Muscle layer of colon (tissue), 2 donors: ENCODE data around the gene GNAI2.
A peak's percentile ranks its signal among the peaks of the same experiment; 100 is the strongest.
"Not testable (repeated sequence)": the region's sequence is repeated elsewhere in the genome, so short reads cannot be mapped to it uniquely, and the experiment has no call there.

Experiments
- H3K27ac ChIP-seq: one replicate; pipeline ENCODE4 v1.7.0; 2013; ENCODE audit warnings: low read depth, mild to moderate bottlenecking, low read length, moderate library complexity
- H3K27me3 ChIP-seq, 2 donors: one replicate each; pipeline ENCODE4 v1.7.0; 2013; ENCODE audit warnings: low read length in 2 of 2, mild to moderate bottlenecking in 2 of 2; ENCODE audit not compliant: insufficient read depth in 2 of 2, control insufficient read depth in 1 of 2
- H3K36me3 ChIP-seq: one replicate; pipeline ENCODE4 v1.7.0; 2013; ENCODE audit warnings: mild to moderate bottlenecking, low read length; ENCODE audit not compliant: insufficient read depth
- H3K4me1 ChIP-seq: one replicate; pipeline ENCODE4 v1.7.0; 2013; ENCODE audit warnings: mild to moderate bottlenecking, low read length; ENCODE audit not compliant: insufficient read depth
- H3K4me3 ChIP-seq, 2 donors: one replicate each; pipeline ENCODE4 v1.7.0; 2013; ENCODE audit warnings: low read length in 2 of 2, low read depth in 1 of 2, mild to moderate bottlenecking in 1 of 2, moderate library complexity in 1 of 2
- H3K9ac ChIP-seq: one replicate; pipeline ENCODE4 v1.7.0; 2013; ENCODE audit warnings: low read length
- H3K9me3 ChIP-seq: one replicate; pipeline ENCODE4 v1.7.0; 2013; ENCODE audit warnings: mild to moderate bottlenecking, low read length
- donor health status: abdominal sarcoma.
- donor health status: Adenocarcinoma of cecum.

GNAI2 gene

GRCh38 chr3:50241163-50241562 lies 5.2 kb downstream of the GNAI2 start:
- H3K4me1 ChIP-seq = peaks cover 72% of the 10 kb centered on the region
- H3K9me3 ChIP-seq = no peaks in the 10 kb centered on the region
- H3K36me3 ChIP-seq = peaks cover 4% of the 10 kb centered on the region
- no peaks in the 10 kb centered on the region for H3K27me3 ChIP-seq
- H3K9ac ChIP-seq = no peak overlapping the region
- peak overlapping the region; percentile 14 for H3K27ac ChIP-seq
- H3K4me3 ChIP-seq = no peak overlapping the region

- H3K27ac ChIP-seq = peak overlapping the region; percentile 50
- H3K4me1 ChIP-seq = peaks cover 79% of the 10 kb centered on the region
- H3K27me3 ChIP-seq = no peaks in the 10 kb centered on the region
- no peaks in the 10 kb centered on the region for H3K9me3 ChIP-seq
- H3K36me3 ChIP-seq = peaks cover 4% of the 10 kb centered on the region
- H3K9ac ChIP-seq = no peak overlapping the region
- peak overlapping the region in 1 of 2 donors; percentile 25 for H3K4me3 ChIP-seq
Observed at GRCh38 chr3:50241713-50242380, 5.8 kb downstream of the GNAI2 start.

GRCh38 chr3:50242381-50242770 lies 6.4 kb downstream of the GNAI2 start:
- Histone ChIP-seq H3K27ac (peak overlapping the region; percentile 50), H3K4me1 (peaks cover 84% of the 10 kb centered on the region), H3K9me3 (no peaks in the 10 kb centered on the region), H3K4me3 (no peak overlapping the region), H3K36me3 (peaks cover 7% of the 10 kb centered on the region), H3K9ac (no peak overlapping the region), H3K27me3 (no peaks in the 10 kb centered on the region)

GRCh38 chr3:50242851-50243542 lies 7.0 kb downstream of the GNAI2 start:
- no peaks in the 10 kb centered on the region for H3K9me3 ChIP-seq
- H3K4me3 ChIP-seq = peak overlapping the region in 1 of 2 donors; percentile 31
- peaks cover 87% of the 10 kb centered on the region for H3K4me1 ChIP-seq
- H3K27ac ChIP-seq = peak overlapping the region; percentile 59
- H3K36me3 ChIP-seq = peaks cover 13% of the 10 kb centered on the region
- no peaks in the 10 kb centered on the region for H3K27me3 ChIP-seq
- peak overlapping the region; percentile 11 for H3K9ac ChIP-seq

- peaks cover 13% of the 10 kb centered on the region for H3K36me3 ChIP-seq
- H3K27ac ChIP-seq = peak overlapping the region; percentile 59
- no peaks in the 10 kb centered on the region for H3K9me3 ChIP-seq
- no peak overlapping the region for H3K4me3 ChIP-seq
- H3K9ac ChIP-seq = peak overlapping the region; percentile 11
- no peaks in the 10 kb centered on the region for H3K27me3 ChIP-seq
- peaks cover 87% of the 10 kb centered on the region for H3K4me1 ChIP-seq
Observed at GRCh38 chr3:50243543-50243895, 7.5 kb downstream of the GNAI2 start.

- H3K36me3 ChIP-seq, H3K27me3 ChIP-seq, H3K9me3 ChIP-seq, H3K9ac ChIP-seq, H3K27ac ChIP-seq, H3K4me3 ChIP-seq: not testable (repeated sequence)
- peaks cover 87% of the 10 kb centered on the region for H3K4me1 ChIP-seq
Observed at GRCh38 chr3:50244813-50245212, 8.8 kb downstream of the GNAI2 start.

GRCh38 chr3:50245251-50245745 lies 9.3 kb downstream of the GNAI2 start:
- Histone ChIP-seq H3K4me3 (peak overlapping the region in 1 of 2 donors; percentile 54), H3K9me3 (no peaks in the 10 kb centered on the region), H3K27ac (peak overlapping the region; percentile 18), H3K4me1 (peaks cover 87% of the 10 kb centered on the region), H3K27me3 (no peaks in the 10 kb centered on the region), H3K36me3 (peaks cover 8% of the 10 kb centered on the region), H3K9ac (peak overlapping the region; percentile 34)

- Histone ChIP-seq H3K27ac (peak overlapping the region; percentile 18), H3K9me3 (no peaks in the 10 kb centered on the region), H3K9ac (peak overlapping the region; percentile 34), H3K36me3 (peaks cover 10% of the 10 kb centered on the region), H3K4me1 (peaks cover 85% of the 10 kb centered on the region), H3K4me3 (peak overlapping the region; percentile 3 to 54), H3K27me3 (no peaks in the 10 kb centered on the region)
Observed at GRCh38 chr3:50245831-50246516, 10.0 kb downstream of the GNAI2 start.

GRCh38 chr3:50246517-50246954 lies 10.5 kb downstream of the GNAI2 start:
- Histone ChIP-seq H3K4me1 (peaks cover 85% of the 10 kb centered on the region), H3K27ac (peak overlapping the region; percentile 18), H3K9me3 (no peaks in the 10 kb centered on the region), H3K9ac (no peak overlapping the region), H3K36me3 (peaks cover 15% of the 10 kb centered on the region), H3K27me3 (no peaks in the 10 kb centered on the region), H3K4me3 (peak overlapping the region; percentile 1 to 54)

- H3K9ac ChIP-seq = no peak overlapping the region
- H3K27ac ChIP-seq = no peak overlapping the region
- no peaks in the 10 kb centered on the region for H3K9me3 ChIP-seq
- peaks cover 22% of the 10 kb centered on the region for H3K36me3 ChIP-seq
- no peak overlapping the region for H3K4me3 ChIP-seq
- H3K4me1 ChIP-seq = peaks cover 68% of the 10 kb centered on the region
- H3K27me3 ChIP-seq = no peaks in the 10 kb centered on the region
Observed at GRCh38 chr3:50248387-50248786, 12.4 kb downstream of the GNAI2 start.

- no peak overlapping the region for H3K27ac ChIP-seq
Observed at GRCh38 chr3:50249457-50249856, 13.5 kb downstream of the GNAI2 start.

More at GRCh38 chr3:50249457-50249856, 13.5 kb downstream of the GNAI2 start:
- no peak overlapping the region for H3K4me3 ChIP-seq
- no peaks in the 10 kb centered on the region for H3K27me3 ChIP-seq
- no peaks in the 10 kb centered on the region for H3K9me3 ChIP-seq
- H3K36me3 ChIP-seq = peaks cover 33% of the 10 kb centered on the region
- H3K4me1 ChIP-seq = peaks cover 66% of the 10 kb centered on the region
- no peak overlapping the region for H3K9ac ChIP-seq
